Stimulated activated CD8-positive, alpha-beta memory T cell treated with anti-CD3 and anti-CD28 coated beads, Interleukin-15, amount 100 ng/mL, for 1 hour (primary cell): ENCODE measurements around the gene LAG3.

ENCODE experiments used
- DNase-seq: peaks from one replicate; pipeline ENCODE4 v3.0.0-alpha.2; 2020; ENCODE audit warnings: low read depth

The LAG3 gene

GRCh38 chr12:6753772-6754356, 18.5 kb upstream of the LAG3 start:
- no peak for DNase-seq

- DNase-seq = no peak
Observed at GRCh38 chr12:6754411-6754810, 17.9 kb upstream of the LAG3 start.

- no peak for DNase-seq
Observed at GRCh38 chr12:6757028-6757690, 15.2 kb upstream of the LAG3 start.

- DNase-seq = no peak
Observed at GRCh38 chr12:6758506-6759095, 13.7 kb upstream of the LAG3 start.

- DNase-seq = no peak
Observed at GRCh38 chr12:6759741-6760140, 12.6 kb upstream of the LAG3 start.

GRCh38 chr12:6763380-6763779, 8.9 kb upstream of the LAG3 start:
- no peak for DNase-seq

GRCh38 chr12:6764011-6764828, 8.1 kb upstream of the LAG3 start:
- DNase-seq = no peak

GRCh38 chr12:6765048-6765633, 7.2 kb upstream of the LAG3 start:
- no peak for DNase-seq

GRCh38 chr12:6765634-6766581, 6.4 kb upstream of the LAG3 start, which contains the start of gene PTMS:
TSS of gene PTMS (plus strand) at chr12:6766363. CDS start at chr12:6766706, 343 bp downstream.
- no peak for DNase-seq

- no peak for DNase-seq
Observed at GRCh38 chr12:6766651-6767349, 5.5 kb upstream of the LAG3 start.

GRCh38 chr12:6767353-6768319, 4.7 kb upstream of the LAG3 start:
- no peak for DNase-seq

- DNase-seq = no peak
Observed at GRCh38 chr12:6768437-6768914, 3.8 kb upstream of the LAG3 start.

- no peak for DNase-seq
Observed at GRCh38 chr12:6768990-6769389, 3.3 kb upstream of the LAG3 start.

GRCh38 chr12:6769666-6770065, 2.7 kb upstream of the LAG3 start:
- DNase-seq = no peak

GRCh38 chr12:6770094-6770493, 2.2 kb upstream of the LAG3 start:
- no peak for DNase-seq

GRCh38 chr12:6770600-6770999, 1.7 kb upstream of the LAG3 start:
- DNase-seq = no peak

- DNase-seq = no peak
Observed at GRCh38 chr12:6771091-6771495, 1.2 kb upstream of the LAG3 start.

GRCh38 chr12:6771509-6772330, 600 bp upstream of the LAG3 start:
- DNase-seq = no peak
